T1000 (cell line): ENCODE data around the gene FGF5.
"Not testable (repeated sequence)": the region's sequence is repeated elsewhere in the genome, so short reads cannot be mapped to it uniquely, and the experiment has no call there.

Experiments used
- DNase-seq: peaks from one replicate; lab custom pipeline; 2025; ENCODE audit warnings: mixed read lengths; lab: John Stamatoyannopoulos, UW

Gene FGF5

DNA sequence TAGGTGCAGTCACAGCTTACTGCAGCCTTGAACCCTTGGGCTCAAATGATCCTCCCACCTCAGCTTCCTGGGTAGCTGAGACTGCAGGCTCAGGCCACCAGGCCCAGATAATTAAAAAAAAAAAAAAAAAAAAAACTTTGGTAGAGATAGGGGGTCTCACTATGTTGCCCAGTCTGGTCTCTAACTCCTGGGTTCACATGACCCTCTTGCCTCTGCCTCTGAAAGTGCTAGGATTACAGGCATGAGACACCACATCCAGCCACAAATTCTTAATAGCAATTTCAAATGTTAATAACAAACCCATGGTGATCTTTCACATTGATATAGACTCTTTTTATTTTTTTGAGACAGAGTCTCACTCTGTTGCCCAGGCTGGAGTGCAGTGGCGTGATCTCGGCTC lies 12.3 kb upstream of the FGF5 start:
- no peak for DNase-seq

DNA sequence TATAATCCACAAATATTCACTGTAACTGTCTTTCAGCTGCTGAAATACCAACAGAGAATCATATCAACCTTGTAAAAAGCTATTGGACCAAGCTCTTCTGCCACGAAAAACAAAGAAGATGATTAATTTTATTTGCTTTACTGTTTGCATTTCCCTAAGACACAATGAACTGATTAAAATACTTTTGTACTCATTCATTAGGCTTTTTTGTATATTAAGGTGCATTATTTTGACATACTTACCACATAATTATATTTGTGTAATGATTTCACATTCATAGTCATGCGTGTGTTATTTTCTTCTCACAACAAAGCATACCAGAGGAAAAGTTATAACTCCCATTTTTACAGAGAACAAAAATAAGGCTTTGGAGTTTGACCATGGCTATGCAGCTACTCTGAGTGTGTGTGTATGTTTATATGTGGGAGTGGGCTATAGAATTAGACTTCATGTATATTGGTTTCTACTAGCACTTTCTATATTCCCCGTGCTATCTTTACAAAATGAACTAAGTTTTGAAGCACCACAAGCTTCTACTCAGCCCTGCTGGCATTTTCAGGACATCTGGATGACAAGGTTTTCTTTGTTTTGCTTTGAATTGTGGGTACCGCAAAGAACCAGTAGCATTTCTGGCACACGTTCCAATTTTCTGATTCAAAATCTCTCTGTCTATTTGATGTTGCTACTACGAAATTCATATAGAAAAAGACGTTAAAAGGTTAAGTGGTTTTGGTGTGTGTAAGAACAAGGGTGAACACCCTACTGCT lies 11.0 kb upstream of the FGF5 start:
- DNase-seq: no peak

DNA sequence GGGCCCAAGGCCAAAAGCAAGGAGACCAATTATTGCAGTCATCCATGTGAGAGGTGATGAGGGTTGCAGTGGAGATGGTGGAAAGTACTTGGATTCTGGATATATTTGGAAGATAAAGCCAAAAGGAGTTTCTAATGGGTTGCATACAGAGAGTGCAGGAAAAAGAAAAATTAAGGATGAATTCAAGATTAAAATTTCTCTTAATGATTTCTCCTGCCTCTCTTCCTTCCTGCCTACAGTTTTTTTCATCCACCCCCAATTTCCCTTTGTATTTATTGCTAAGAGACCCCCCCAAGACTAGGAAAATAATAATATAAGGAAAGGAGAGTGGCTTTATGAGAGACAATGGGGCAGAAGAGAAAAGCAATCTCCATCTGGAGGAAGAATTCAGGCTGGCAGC lies 8.6 kb upstream of the FGF5 start:
- no peak for DNase-seq

DNA sequence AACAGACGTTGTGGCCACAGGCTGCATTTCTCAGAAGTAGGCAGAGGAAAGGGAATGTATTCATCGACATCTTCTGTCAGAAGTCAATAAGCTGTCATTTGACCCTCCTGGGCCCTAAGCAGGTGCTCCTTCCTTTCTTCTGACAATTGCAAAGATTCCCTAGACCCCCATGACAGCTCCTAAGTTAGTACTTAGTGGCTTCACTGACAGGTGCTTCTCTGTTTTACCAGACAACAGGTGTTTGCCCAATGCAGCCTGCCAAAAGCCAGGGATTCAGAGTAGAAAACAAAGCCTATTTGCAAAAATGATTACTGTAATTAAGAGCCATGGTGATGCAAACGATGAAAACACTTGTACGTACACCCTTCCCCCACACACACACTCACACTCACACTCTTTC lies 7.5 kb upstream of the FGF5 start:
- DNase-seq: no peak

DNA sequence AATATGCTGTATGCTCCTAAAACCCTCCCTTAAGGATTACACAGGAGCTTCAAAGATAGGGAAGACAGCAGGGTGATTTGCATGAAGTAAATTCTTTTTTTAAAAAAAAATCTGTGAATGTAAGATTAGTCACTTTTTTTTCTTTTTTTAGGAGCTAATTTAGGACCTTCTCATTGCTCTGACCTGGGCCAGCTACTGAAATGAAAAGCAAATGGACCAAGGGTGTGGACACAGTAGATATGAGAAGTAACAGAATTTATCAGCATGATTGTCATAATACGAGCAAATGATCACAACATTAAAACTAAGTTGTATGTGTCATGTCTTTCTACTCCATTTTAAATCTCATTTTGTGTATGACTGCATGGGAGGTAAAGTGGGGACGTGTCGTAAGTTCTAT lies 6.6 kb upstream of the FGF5 start:
- no peak for DNase-seq

DNA sequence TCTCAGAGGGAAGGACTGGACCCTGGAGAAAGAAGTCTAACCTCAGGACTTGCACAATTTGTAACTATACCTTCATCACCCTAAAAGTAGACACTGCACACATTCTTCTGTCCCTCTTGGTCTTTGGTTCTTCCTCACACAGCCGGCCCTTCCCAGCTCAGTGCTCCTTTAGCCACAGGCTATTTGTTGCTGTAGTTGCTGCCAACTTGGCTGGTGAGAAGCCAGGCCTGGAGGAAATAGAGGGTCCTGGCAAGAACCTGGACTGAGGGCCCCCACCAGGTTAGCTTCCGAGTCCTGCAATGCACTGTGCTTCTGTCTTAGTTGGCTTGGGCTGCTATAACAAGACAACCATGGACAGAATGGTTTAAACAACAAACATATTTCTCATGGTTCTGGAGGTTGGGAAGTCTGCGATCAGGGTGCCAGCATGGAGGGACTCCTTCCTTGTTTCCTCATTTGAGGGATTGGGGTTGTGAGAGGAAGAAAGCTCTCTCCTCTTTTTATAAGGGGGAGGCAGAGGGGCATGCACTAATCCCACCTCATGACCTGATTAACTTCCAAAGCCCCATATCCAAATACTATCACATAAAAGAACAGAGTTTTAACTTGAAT lies 4.4 kb upstream of the FGF5 start:
- no peak for DNase-seq

DNA sequence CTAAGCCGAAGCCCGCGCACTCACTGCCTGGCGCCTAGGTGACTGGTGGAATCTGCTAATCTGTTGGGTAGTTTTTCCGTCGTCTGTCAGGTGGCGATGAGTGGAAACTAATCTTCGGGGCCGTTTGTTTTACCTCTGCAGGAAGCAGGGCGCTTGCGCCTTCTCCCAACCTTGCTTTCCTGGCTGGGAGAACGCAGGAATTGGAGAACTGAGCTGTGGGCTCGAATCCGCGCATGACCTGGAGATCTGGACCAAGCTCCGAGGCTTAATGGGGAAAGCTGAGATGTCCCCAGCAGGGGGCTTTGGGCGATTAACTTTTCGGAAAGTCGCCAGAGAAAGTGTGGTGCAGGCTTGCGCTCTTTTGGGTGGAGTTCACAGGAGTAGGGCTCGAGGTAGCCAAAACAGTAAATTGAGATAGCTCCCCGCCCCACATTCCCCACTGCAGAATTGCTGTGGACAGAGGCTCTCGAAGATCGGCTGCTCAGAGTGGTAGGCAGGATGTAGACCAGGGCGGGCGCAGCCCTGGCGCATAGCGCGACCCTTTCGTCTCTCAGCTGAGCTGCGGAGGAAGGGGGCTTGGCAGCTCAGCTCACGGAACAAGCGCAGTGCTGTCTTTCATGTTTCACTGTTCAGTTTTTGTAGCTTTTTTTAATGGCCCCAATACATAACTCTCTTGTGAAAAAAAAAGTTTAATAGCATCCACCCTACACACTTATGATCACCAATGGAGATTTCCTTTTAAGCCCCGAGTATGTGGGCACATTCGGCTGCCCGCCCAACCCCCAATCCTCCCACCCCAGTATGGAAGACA lies 2.7 kb upstream of the FGF5 start:
- DNase-seq: no peak

DNA sequence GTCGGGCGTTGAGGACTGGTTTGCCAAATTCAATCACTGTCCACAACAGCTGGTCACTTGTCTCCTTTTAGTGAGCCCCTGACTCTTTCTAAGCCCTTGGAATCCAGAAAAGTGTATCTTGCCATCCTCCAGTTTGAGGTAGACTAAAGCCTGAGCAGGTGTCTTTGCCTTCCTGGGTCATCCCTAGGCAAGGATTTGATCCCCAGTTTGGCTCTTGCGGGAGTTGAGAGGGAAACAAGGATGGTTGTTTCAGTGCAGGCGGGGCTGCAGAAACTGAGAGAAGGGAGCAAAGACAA lies 2.2 kb upstream of the FGF5 start:
- no peak for DNase-seq

DNA sequence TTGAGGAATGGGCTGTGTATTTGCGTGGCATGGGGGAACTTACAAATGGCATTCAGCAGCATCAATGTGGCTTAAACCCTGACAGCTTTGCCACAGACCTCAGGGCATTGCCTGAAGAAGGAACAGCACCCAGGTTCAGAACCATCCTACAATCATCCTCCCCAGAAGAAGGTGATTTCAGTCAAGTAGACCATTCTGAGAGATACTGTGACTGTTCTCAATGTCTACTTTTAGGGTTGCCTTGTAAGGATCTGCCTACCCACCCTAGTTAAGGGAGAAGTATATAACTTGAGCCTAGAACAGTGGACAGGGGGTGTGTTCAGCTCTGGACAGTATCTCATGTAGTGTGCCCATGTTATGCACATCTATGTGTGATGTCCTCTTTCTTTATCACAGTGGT lies 1.6 kb upstream of the FGF5 start:
- DNase-seq: no peak

DNA sequence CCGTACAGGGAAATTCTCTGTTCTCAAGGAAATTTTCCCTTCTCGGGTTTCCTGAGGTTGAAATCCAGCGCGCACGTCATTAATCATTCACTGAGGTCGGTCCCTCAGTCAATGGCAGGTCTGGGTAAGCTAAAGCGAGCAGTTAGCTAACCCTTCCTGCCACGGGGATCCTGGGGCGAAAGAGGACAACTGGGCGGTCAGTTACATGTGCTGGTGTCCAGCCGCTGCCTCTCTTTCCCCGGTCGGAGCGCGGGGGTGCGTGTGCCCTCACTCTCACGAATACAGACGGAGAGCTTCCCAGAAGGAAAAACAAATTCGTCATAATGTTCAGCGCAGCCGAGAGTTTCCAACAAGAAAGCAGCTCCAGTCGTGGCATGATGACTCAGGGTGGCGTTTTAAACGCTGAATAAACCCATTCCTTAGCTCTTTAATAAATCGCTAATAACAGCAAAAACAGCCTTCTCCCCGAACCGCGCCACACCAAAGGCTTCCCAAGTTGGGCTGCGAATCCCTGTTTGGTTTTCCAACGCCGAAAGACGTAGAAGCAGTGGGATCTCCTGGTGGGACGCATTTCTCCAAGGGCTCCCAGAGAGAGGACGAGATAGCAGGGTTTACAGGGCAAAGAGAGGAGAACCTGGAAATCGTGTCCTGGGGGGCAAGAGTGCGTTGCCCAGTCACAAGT lies 752 bp upstream of the FGF5 start:
- DNase-seq: peak; percentile 15

DNA sequence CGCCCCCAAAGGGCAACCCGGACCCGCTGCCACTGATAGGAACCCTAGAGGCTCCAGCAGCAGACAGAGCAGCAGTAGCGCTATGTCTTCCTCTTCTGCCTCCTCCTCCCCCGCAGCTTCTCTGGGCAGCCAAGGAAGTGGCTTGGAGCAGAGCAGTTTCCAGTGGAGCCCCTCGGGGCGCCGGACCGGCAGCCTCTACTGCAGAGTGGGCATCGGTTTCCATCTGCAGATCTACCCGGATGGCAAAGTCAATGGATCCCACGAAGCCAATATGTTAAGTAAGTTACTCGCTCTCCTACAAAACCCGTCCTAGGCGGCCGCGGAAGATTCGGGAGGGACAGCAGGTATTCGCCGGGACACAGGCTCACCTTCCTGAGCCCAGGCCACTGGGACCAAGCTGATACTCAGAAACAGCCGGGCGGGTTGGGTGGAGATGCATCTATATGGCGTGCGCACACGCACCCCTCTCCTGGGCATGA lies 477 bp downstream of the FGF5 start:
- DNase-seq: no peak

DNA sequence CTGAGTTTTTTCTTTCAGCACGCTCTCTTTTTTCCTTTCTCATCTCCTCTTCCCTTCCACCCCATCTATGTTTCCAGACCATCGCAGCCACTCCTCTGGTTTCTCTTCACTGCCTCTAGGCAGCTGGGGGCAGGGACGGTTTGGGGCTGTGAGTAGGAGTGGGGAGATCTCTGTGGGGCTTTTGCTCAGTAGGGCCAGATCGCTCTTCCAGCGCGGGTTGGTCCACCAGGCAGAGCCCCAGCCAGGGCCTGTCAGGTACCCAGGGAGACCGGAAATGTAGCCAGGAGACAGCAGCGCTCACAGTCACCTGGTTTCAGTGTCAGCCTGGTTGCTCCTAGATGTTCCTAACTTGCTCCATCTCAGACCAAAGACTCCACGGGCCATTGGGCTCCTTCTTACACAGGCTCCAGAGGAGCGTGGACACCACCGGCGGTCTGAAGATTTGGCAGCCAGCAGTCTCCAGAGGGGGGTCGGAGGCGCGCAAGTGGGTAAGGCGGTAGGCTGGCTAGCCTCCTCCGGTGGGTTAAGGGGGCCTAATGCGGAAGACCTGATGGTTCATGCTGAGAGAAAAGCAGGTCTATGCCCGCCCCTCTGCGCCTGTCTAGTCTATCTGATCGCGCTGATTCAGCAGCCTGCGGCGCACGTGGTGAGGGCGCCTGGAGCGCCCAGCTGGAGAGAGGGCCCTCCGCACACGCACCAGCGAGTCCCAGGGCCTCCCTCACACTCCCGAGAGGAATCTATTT lies 1.8 kb downstream of the FGF5 start:
- no peak for DNase-seq

DNA sequence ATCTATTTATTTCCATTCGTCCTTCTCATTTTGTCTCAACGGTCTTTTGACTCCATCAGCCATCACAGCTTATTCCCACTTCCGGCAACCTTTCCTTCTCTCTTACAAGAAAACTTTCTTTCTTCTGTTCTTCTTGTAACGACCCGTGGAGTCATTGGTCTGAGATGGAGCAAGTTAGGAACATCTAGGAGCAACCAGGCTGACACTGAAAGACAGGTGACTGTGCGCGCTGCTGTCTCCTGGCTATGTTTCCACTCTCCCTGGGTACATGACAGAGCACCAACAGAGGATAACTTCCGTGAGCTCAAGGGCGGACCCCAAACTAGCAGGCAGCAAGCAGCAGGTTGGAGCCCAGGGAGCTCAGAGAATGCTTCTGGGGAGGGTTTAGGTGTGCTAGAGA lies 2.5 kb downstream of the FGF5 start:
- no peak for DNase-seq

DNA sequence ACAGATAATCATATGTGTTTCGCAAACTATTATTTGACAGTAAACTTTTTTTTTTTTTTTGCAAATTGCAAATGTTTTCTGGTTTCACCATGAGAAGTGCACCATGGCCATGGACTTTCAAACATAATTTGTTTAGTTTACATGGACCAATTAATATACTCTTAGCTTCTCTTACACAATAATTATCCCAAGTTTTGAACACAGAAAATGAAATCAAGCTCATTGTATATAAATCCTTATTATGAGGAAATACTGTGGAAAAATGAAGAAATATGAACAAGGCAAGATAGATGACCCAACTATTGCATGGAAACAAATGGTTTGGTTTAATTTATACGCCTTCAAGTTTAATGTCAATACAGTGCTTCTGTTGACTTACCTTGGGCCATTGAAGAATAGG lies 3.9 kb downstream of the FGF5 start:
- no peak for DNase-seq

DNA sequence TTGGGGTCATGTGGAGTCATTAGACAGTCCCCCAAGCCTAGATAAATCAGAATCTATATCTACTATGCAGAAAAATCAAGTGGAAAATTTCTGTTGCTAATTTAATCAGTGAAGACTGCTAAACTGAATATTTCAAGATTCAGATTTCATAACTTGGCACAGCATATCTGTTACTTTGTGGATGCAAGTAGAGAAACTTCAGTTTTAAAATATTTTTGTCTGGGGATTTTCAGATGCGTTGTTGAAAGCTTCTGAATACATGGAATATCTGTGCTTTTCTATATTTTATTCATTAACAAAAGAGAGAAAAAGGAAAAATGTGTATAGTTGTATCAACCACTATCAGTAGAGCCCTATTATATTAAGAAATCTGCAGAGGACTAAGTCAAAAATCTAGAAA lies 4.4 kb downstream of the FGF5 start:
- no peak for DNase-seq

DNA sequence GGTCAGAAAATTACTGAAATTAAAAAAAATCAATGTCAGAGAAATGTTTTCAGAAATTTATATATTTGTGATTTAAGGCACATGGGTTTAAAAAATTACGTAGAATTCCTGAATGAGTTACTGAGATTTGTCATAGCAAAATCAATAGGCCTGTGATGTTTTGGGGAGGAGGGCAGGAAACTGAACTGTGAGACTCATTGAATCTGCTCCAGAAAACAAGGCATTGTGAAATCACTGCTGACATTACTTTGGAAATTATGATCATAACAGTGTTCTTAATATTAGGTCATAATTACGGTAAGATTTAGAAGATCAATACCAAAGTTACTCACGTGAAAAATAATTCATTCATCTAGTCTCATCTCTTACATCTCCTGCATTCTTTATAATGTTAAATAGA lies 5.3 kb downstream of the FGF5 start:
- DNase-seq: no peak

DNA sequence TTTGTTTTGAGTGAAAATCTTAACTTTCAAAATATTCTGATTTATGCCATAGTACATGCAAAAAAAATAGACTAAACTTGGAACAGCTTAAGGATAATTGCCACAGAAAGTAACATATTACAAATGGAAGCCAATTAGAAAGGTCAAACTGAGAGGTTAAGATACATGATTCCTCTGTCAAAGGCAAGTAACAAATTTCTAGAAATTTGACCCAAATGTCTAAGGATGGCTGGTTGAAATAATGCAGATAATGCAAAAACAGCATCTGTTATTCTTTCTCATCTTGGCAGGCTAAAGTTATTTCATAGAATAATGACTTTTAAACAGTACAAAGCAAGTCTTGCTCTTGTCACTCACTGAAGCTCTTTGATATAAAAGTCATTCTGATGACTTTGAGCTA lies 10.5 kb downstream of the FGF5 start:
- DNase-seq: no peak

DNA sequence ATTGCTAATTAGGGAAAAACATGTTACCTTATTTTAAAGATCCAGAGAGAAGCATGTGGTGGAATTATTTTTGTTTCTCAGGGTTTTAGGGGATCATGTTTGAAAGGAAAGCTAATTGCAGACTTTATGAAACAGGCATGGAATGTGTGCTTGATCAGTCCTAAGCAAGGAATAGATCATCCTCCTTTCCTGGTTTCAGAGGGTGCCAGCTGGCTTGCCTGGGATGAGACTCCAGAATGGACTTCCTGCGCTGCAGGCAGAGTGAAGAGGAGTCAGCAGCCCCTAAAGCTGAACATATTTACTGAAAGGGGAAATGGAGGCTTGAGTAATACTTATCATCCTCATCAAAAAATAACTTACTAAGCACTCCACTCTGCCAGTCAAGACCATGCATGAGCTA lies 13.3 kb downstream of the FGF5 start:
- DNase-seq: no peak

DNA sequence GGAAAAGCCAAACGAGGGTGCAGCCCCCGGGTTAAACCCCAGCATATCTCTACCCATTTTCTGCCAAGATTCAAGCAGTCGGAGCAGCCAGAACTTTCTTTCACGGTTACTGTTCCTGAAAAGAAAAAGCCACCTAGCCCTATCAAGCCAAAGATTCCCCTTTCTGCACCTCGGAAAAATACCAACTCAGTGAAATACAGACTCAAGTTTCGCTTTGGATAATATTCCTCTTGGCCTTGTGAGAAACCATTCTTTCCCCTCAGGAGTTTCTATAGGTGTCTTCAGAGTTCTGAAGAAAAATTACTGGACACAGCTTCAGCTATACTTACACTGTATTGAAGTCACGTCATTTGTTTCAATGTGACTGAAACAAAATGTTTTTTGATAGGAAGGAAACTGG lies 20.0 kb downstream of the FGF5 start:
- no peak for DNase-seq

DNA sequence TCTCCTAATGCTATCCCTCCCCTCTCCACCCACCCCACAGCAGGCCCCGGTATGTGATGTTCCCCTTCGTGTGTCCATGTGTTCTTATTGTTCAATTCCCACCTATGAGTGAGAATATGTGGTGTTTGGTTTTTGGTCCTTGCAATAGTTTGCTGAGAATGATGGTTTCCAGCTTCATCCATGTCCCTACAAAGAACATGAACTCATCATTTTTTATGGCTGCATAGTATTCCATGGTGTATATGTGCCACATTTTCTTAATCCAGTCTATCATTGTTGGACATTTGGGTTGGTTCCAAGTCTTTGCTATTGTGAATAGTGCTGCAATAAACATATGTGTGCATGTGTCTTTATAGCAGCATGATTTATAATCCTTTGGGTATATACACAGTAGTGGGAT lies 24.2 kb downstream of the FGF5 start:
- DNase-seq: not testable (repeated sequence)

DNA sequence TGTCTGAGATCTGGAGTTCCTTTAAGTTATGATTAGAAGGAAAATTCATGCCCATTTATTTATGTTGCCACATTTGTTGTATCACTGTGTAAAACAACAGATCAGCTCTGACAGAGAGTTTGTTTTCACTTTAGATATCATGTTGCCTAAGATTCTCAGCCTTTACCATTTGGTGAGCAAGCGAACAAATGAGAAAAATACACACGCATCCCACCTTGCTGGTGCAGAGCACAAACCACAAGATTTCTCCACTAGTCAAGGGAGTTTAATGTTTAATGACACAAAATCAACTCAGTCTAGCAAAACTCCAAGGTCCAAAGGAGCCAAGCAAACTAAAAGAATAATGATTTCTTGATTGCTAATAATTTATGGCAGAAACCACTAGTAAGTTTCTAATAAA lies 27.7 kb downstream of the FGF5 start:
- no peak for DNase-seq

DNA sequence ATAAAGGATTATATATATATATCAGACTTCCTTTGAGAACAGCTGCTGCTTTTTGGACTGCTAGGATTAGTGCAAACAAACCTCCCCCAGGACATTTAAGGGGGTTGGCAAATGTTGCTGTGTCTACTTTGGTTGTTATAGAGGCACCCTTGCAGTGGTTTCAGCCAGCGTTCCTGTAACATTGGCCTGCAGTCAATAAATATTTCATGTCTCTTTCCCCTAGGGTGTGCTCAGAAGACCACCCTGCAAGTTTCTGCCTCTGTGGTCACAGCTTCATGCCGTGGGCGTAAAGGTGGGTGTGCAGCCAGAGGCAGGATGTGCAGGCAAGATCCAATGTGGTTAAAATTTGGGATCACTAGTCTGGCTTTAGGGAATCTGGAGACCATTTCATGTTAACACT lies 28.9 kb downstream of the FGF5 start:
- no peak for DNase-seq
